ENCODE data around the gene MED13L.
A peak's percentile ranks its signal among the peaks of the same experiment; 100 is the strongest.

The MED13L gene

DNA sequence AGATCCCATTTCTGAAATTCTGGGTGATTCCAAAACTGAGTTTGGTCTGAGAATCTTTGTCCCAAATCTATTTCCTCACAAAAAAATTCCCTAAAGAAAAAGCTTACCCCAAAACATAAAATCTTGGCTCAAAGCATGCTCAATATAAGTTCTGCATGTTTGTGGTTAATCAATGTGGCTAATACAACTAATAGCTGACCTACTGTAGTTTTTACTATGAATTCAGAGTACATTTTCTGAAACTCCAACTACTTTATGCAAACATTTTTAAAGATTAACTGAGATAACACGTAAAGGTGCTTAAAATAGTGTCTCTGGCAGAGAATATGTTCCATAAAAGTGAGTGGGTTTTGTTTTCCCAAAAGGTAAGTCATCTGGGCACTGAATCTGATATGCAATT lies 133.1 kb downstream of the MED13L start:
- Histone ChIP-seq H3K9me3 (ENCODE audit: control insufficient read depth, low read length) (no peaks in the 10 kb centered on the region), H3K27me3 (replicated peaks; ENCODE audit: control insufficient read depth, insufficient read depth, low read length) (no peaks in the 10 kb centered on the region), H3K4me1 (ENCODE audit: control insufficient read depth, insufficient read depth, low read length) (peaks cover 61% of the 10 kb centered on the region), H3K9ac (ENCODE audit: low read length) (no peak overlapping the region), H3K4me3 (ENCODE audit: low read length) (no peak overlapping the region), H3K36me3 (ENCODE audit: control insufficient read depth, insufficient read depth, low read length, severe bottlenecking) (no peaks in the 10 kb centered on the region)
- DNase-seq (ENCODE audit: low read depth) = no peak

DNA sequence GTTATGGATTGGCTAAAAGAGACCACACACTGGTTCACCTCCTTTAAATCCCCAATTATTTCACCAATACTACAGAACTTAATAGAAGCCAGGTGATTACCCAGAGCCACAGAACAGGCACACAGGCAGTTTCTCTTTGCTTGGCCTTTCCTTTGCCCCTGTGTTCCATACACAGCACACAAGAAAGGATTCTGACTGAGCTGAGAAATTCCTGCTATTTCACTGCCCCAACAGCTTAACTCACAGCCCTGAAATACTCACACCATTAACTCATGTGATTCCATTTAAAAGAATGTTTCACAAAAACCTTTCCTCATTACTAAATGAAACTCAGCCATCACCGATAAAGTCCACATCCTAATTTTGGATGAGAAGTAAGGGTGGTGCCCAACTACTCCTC lies 133.6 kb downstream of the MED13L start:
- Histone ChIP-seq H3K4me1 (ENCODE audit: control insufficient read depth, insufficient read depth, low read length) (peaks cover 59% of the 10 kb centered on the region), H3K36me3 (ENCODE audit: control insufficient read depth, insufficient read depth, low read length, severe bottlenecking) (no peaks in the 10 kb centered on the region), H3K4me3 (ENCODE audit: low read length) (peak overlapping the region; percentile 39), H3K9ac (ENCODE audit: low read length) (peak overlapping the region; percentile 34), H3K9me3 (ENCODE audit: control insufficient read depth, low read length) (no peaks in the 10 kb centered on the region), H3K27me3 (replicated peaks; ENCODE audit: control insufficient read depth, insufficient read depth, low read length) (no peaks in the 10 kb centered on the region)
- peak; percentile 77 for DNase-seq (ENCODE audit: low read depth)

DNA sequence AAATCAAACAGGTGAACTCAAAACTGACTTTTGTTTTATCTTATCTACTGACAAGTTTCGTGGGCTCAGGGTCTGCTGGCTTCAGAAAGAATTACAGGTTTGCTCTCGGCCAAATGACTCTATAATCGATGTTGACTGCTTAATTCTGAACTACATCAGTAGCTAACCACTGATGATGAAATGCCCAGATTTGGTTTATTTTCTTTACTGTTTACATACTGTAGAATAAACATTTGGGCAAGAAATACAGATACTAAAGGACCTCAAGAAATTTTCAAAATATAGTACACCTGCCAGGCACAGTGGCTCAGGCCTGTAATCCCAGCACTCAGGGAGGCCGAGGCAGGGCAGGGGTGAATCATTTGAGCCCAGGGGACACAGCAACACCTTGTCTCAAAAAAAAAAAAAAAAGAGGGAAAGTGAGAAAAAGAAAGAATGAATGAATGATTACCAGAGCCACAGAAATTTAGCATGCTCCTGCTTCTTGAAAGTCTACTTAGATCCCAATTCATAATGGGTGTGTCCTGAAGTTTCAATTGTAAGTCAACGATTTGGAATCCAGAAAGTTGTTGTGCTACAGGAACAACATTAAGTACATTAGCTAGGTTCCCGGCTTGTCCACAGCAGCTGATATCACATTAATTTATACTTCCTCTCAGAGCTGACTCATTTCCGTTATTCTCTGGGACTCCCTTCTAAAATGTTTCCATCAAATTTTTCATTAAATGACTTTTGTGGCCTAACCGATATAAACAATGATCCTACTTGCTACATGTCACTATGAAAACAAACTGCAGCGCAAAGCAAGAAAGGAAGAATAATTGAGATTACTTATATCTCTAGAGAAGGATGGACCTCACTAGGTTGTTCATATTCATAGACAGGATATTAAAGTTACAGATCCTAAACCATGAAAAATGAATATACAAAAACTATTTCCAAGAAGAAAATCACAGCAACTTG lies 134.3 kb downstream of the MED13L start:
- Histone ChIP-seq H3K4me3 (ENCODE audit: low read length) (peak overlapping the region; percentile 39), H3K9ac (ENCODE audit: low read length) (peak overlapping the region; percentile 34), H3K36me3 (ENCODE audit: control insufficient read depth, insufficient read depth, low read length, severe bottlenecking) (no peaks in the 10 kb centered on the region), H3K27me3 (replicated peaks; ENCODE audit: control insufficient read depth, insufficient read depth, low read length) (no peaks in the 10 kb centered on the region), H3K9me3 (ENCODE audit: control insufficient read depth, low read length) (no peaks in the 10 kb centered on the region), H3K4me1 (ENCODE audit: control insufficient read depth, insufficient read depth, low read length) (peaks cover 62% of the 10 kb centered on the region)
- no peak for DNase-seq (ENCODE audit: low read depth)

DNA sequence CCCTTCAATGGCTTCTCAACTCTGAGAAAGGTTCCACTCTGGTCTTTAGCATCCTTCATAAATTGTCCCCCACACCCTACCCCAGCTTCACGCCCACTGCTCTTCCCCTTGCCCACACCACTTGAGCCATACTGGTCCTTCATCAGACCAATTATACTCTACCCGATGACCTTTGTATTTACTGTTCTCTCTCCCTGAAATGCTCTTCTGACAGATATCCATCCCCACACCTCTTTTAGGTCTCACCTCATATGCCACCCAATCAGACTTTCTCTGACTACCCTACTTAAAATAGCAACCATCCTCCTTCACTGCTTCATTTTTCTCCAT lies 135.7 kb downstream of the MED13L start:
- Histone ChIP-seq H3K4me3 (ENCODE audit: low read length) (no peak overlapping the region), H3K4me1 (ENCODE audit: control insufficient read depth, insufficient read depth, low read length) (peaks cover 68% of the 10 kb centered on the region), H3K27me3 (replicated peaks; ENCODE audit: control insufficient read depth, insufficient read depth, low read length) (no peaks in the 10 kb centered on the region), H3K9me3 (ENCODE audit: control insufficient read depth, low read length) (no peaks in the 10 kb centered on the region), H3K9ac (ENCODE audit: low read length) (no peak overlapping the region), H3K36me3 (ENCODE audit: control insufficient read depth, insufficient read depth, low read length, severe bottlenecking) (no peaks in the 10 kb centered on the region)
- no peak for DNase-seq (ENCODE audit: low read depth)

DNA sequence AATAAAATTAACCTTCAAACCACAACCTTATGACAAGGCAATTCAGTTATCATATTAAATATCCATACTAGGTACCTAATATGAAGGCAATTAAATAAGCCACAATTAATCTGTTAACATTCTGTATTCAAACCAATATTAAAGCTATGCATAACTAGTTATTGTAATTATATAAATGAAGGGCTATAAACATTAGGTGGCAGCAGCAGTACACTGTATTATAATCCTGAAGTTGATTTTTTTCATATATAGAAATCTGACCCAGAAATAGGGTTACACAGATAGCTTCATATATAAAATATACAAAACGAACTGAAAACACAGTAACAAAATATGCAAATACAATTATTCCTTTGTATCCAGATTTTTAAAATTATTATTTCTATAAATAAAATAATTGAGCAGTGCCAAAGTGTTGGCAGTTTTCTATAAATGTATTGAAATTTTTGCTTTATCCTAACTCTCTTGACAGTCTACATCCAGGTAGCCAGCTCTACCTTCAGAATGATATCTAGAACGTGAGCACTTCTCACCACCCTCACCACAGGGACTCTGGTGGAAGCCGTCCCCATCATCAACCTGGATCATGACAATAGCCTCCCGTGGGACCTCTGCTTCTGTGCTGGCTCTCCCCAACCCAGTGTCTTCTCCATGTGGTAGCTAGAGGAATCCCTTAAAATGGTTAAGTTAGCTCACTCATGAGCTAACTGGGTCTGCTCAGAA lies 136.2 kb downstream of the MED13L start:
- Histone ChIP-seq H3K4me3 (ENCODE audit: low read length) (no peak overlapping the region), H3K9ac (ENCODE audit: low read length) (no peak overlapping the region)
- no peak for DNase-seq (ENCODE audit: low read depth)

DNA sequence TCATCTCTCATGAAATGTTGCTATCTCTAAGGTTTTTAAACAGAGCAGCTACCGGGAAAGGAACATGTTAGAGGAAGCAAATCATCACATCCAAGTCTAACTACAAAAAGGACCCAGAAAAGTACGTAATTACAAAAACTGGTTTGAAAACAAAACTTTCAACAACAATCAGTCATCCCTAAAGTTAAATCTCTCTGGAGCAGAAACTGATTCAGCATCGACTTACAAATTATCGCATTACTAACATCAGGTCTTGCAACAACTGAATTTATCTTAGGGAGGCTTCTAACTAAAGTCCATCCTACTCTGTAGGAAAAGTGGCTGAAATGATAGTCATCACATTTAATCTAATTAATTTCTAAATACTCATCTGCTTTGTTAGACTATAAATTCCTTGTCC lies 137.0 kb downstream of the MED13L start:
- peak overlapping the region; percentile 20 for H3K9ac ChIP-seq (ENCODE audit: low read length)
- peaks cover 72% of the 10 kb centered on the region for H3K4me1 ChIP-seq (ENCODE audit: control insufficient read depth, insufficient read depth, low read length)
- H3K36me3 ChIP-seq (ENCODE audit: control insufficient read depth, insufficient read depth, low read length, severe bottlenecking) = no peaks in the 10 kb centered on the region
- no peaks in the 10 kb centered on the region for H3K27me3 ChIP-seq (replicated peaks; ENCODE audit: control insufficient read depth, insufficient read depth, low read length)
- peak overlapping the region; percentile 28 for H3K4me3 ChIP-seq (ENCODE audit: low read length)
- no peaks in the 10 kb centered on the region for H3K9me3 ChIP-seq (ENCODE audit: control insufficient read depth, low read length)
- no peak for DNase-seq (ENCODE audit: low read depth)

More for the DNA sequence above, 136.2 kb downstream of the MED13L start:
- no peaks in the 10 kb centered on the region for H3K27me3 ChIP-seq (replicated peaks; ENCODE audit: control insufficient read depth, insufficient read depth, low read length)
- H3K9me3 ChIP-seq (ENCODE audit: control insufficient read depth, low read length) = no peaks in the 10 kb centered on the region
- H3K36me3 ChIP-seq (ENCODE audit: control insufficient read depth, insufficient read depth, low read length, severe bottlenecking) = no peaks in the 10 kb centered on the region
- peaks cover 70% of the 10 kb centered on the region for H3K4me1 ChIP-seq (ENCODE audit: control insufficient read depth, insufficient read depth, low read length)

DNA sequence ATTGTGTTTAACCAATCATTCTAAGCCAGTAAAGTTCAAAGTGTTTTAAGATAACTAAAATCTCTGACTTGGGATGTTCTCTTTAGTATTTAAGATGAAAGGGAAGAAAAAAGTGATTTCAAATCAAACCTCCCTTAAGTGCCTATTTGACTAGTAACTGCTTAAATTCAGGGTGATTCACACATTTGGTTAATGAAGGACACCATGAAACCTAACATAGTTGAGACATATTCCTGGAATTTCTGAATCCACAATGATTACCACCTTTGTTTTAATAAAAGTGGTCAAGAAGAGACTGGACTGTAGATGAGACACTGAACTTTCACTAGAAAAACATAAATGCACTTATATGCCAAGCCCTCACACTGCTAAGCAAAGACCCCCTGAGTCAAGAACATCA lies 138.7 kb downstream of the MED13L start:
- H3K4me1 ChIP-seq (ENCODE audit: control insufficient read depth, insufficient read depth, low read length) = peaks cover 77% of the 10 kb centered on the region
- H3K4me3 ChIP-seq (ENCODE audit: low read length) = no peak overlapping the region
- H3K9ac ChIP-seq (ENCODE audit: low read length) = no peak overlapping the region
- DNase-seq (ENCODE audit: low read depth) = no peak
- no peaks in the 10 kb centered on the region for H3K36me3 ChIP-seq (ENCODE audit: control insufficient read depth, insufficient read depth, low read length, severe bottlenecking)
- H3K9me3 ChIP-seq (ENCODE audit: control insufficient read depth, low read length) = no peaks in the 10 kb centered on the region
- H3K27me3 ChIP-seq (replicated peaks; ENCODE audit: control insufficient read depth, insufficient read depth, low read length) = no peaks in the 10 kb centered on the region

DNA sequence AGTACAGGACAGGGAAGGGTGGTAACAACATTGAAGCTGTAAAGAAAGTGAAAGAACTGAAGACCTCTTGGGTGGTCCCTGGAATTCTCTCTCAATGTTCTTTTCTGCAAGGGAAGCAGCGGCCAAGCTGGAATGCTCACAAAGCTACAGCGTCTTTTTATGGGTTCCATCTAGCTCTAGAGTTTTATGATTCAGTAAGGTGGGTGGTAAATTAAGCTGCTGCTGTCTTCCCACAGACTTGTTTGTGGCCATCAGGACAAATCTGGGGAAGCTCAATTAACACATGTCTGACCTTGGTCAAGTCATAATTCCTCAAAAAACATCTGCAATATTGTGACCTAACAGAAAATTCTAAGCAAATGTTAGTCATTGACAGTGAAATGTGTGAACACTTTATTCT lies 139.1 kb downstream of the MED13L start:
- H3K4me1 ChIP-seq (ENCODE audit: control insufficient read depth, insufficient read depth, low read length) = peaks cover 77% of the 10 kb centered on the region
- no peaks in the 10 kb centered on the region for H3K36me3 ChIP-seq (ENCODE audit: control insufficient read depth, insufficient read depth, low read length, severe bottlenecking)
- no peak for DNase-seq (ENCODE audit: low read depth)

DNA sequence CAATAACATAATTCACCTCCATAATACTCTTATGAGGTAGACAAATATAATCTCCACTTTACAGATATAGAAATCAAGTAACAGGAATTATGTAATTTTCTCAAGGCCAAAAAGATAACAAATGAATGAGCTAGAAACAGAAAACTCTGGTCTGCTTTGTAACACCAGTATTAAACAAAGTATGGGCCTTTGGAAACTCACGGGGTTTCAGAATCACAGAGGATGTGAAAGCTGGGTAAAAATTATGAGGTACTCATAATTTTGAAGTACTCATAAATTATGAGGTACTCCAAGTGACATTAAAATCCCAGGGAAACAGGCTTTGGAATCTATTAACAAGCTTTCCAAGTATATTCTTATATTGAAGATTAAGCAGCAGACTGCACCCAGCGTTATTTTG lies 140.2 kb downstream of the MED13L start:
- Histone ChIP-seq H3K4me1 (ENCODE audit: control insufficient read depth, insufficient read depth, low read length) (peaks cover 77% of the 10 kb centered on the region), H3K4me3 (ENCODE audit: low read length) (no peak overlapping the region), H3K9ac (ENCODE audit: low read length) (no peak overlapping the region), H3K9me3 (ENCODE audit: control insufficient read depth, low read length) (no peaks in the 10 kb centered on the region), H3K36me3 (ENCODE audit: control insufficient read depth, insufficient read depth, low read length, severe bottlenecking) (no peaks in the 10 kb centered on the region), H3K27me3 (replicated peaks; ENCODE audit: control insufficient read depth, insufficient read depth, low read length) (no peaks in the 10 kb centered on the region)
- no peak for DNase-seq (ENCODE audit: low read depth)

More for the DNA sequence above, 139.1 kb downstream of the MED13L start:
- Histone ChIP-seq H3K4me3 (ENCODE audit: low read length) (no peak overlapping the region), H3K9ac (ENCODE audit: low read length) (no peak overlapping the region), H3K9me3 (ENCODE audit: control insufficient read depth, low read length) (no peaks in the 10 kb centered on the region), H3K27me3 (replicated peaks; ENCODE audit: control insufficient read depth, insufficient read depth, low read length) (no peaks in the 10 kb centered on the region)

DNA sequence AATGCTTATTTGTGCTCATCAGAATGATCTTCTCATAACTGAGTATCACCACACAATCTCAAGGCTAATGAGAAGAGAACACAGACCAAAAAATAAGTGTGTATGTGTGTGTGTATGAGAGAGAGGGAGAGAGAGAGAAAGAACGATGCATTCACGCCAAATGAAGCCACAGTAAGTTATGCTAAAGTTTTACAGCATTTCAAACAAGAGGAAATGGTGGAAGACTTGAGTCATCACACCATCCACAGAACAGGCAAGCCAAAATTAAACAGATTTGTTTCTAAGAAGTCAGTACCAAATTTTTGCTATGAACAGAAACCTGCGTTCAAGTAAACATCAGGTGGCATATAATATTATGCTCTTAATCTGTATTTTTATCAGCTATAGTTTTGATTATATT lies 141.2 kb downstream of the MED13L start:
- Histone ChIP-seq H3K27me3 (replicated peaks; ENCODE audit: control insufficient read depth, insufficient read depth, low read length) (no peaks in the 10 kb centered on the region), H3K36me3 (ENCODE audit: control insufficient read depth, insufficient read depth, low read length, severe bottlenecking) (no peaks in the 10 kb centered on the region), H3K9ac (ENCODE audit: low read length) (no peak overlapping the region), H3K4me3 (ENCODE audit: low read length) (no peak overlapping the region), H3K4me1 (ENCODE audit: control insufficient read depth, insufficient read depth, low read length) (peaks cover 77% of the 10 kb centered on the region), H3K9me3 (ENCODE audit: control insufficient read depth, low read length) (no peaks in the 10 kb centered on the region)
- no peak for DNase-seq (ENCODE audit: low read depth)

DNA sequence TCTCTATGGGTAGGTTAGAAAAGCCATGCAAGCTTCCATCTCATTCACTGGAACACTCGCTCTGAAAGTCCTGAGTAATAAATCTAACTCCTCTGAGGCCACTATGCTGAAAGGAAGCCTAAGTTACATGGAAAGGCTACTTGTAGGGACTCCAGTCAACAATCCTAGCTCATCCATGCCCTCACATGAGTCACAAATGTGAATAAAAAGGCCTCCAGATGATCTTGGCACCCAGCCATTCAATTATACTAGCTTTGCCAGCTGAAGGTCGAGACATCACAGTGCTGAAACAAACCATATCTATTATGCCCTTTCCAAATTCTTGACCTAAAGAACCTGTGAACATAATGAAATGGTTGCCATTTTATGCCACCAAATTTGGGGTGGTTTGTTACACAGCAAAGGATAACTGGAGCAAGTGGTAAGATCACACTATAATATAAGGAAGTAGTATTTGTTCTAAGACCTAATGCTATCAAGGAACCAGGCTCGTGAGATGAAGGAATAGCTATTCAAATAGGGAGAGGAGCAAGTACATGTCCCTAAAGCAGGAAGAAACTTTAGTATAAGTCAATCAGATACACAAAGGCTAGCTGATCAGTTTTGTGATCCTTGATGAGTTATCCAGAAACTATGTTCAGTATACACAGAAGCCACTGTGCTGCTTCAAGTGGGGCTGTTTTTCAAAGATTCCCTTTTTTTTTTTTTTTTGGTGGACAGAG lies 142.1 kb downstream of the MED13L start:
- Histone ChIP-seq H3K4me1 (ENCODE audit: control insufficient read depth, insufficient read depth, low read length) (peaks cover 78% of the 10 kb centered on the region), H3K9ac (ENCODE audit: low read length) (no peak overlapping the region), H3K4me3 (ENCODE audit: low read length) (no peak overlapping the region), H3K27me3 (replicated peaks; ENCODE audit: control insufficient read depth, insufficient read depth, low read length) (no peaks in the 10 kb centered on the region), H3K9me3 (ENCODE audit: control insufficient read depth, low read length) (no peaks in the 10 kb centered on the region), H3K36me3 (ENCODE audit: control insufficient read depth, insufficient read depth, low read length, severe bottlenecking) (no peaks in the 10 kb centered on the region)
- DNase-seq (ENCODE audit: low read depth) = peak; percentile 59

Data from adipocyte (in vitro differentiated cells).